ENCODE data around the gene TCEAL5.

- no peak for TF ChIP-seq TAF1 (IDR thresholded peaks at IDR 0.05; ENCODE audit: low read depth)
- no peak for TF ChIP-seq RAD21 (conservative IDR thresholded peaks at IDR 0.05)
- no peak for TF ChIP-seq POLR2AphosphoS5 (IDR thresholded peaks at IDR 0.05)
Observed at GRCh38 chrX:103311399-103311780, 34.8 kb upstream of the TCEAL5 start.

All from neural cell (in vitro differentiated cells).